Measurements from ENCODE around the gene HCCS.

HCCS gene

GRCh38 chrX:11171956-11172355, 60.8 kb downstream of the HCCS start:
- H3K27ac ChIP-seq, result no peak overlapping the region
- TF ChIP-seq CTCF (conservative IDR thresholded peaks at IDR 0.05), result no peak

GRCh38 chrX:11172415-11172814, 61.3 kb downstream of the HCCS start:
- TF ChIP-seq CTCF (conservative IDR thresholded peaks at IDR 0.05), result no peak
- H3K27ac ChIP-seq, result no peak overlapping the region
